HCT116 (cell line): ENCODE data around the gene TJAP1. TPM values are rescaled to one million over a fixed set of nuclear protein-coding genes. Genes with fewer than 3 reads are reported as not detected.

Experiments
- ATAC-seq: fragments of 200-7000 bp; cut with Tn5 transposase; 2 replicates; pipeline ENCODE4 v1.9.1; 2020; ENCODE audit warnings: mild to moderate bottlenecking, moderate library complexity
- Bru-seq: library from RNA; stranded (reverse); fragments of 400-500 nt; gene quantifications from one replicate; lab custom pipeline; 2021; lab: Mats Ljungman, UMichigan
- BruChase-seq, 2 experiments: library from RNA; stranded (reverse); fragments of 400-500 nt; gene quantifications; one replicate each; lab custom pipeline; 2021; lab: Mats Ljungman, UMichigan
- BruUV-seq: library from RNA; stranded (reverse); fragments of 400-500 nt; replicated peaks from 2 replicates; lab custom pipeline; 2021; lab: Mats Ljungman, UMichigan
- CTCF ChIA-PET: fragments of 300-600 bp; sonication (Branson Sonifier 250); formaldehyde crosslinking; loops from one replicate; lab custom pipeline; 2021; ENCODE audit warnings: antibody characterized with exemption; lab: Charles Lee
- POLR2A ChIA-PET: fragments of 300-600, 350-600 bp; sonication (Branson Sonifier 250); formaldehyde crosslinking; loops from one replicate; lab custom pipeline; 2021; ENCODE audit warnings: antibody characterized with exemption; lab: Charles Lee
- RAD21 ChIA-PET, 2 experiments: fragments of 300-600 bp; sonication (Branson Sonifier 250); formaldehyde crosslinking; loops; one replicate each; lab custom pipeline; 2023; ENCODE audit warnings: low total read pairs in 2 of 2; ENCODE audit not compliant: uncharacterized antibody in 2 of 2, unreplicated experiment in 2 of 2, low non-redundant PET in 1 of 2; lab: Charles Lee
- DNase-seq: peaks from one replicate; pipeline ENCODE4 v3.0.0-alpha.2; 2010; ENCODE audit warnings: low read depth, low spot score
- H2AFZ ChIP-seq: fragments of 200-600 bp; shearing (Covaris generic), sonication (generic); 2 replicates; pipeline ENCODE4 v1.6.1; 2017; ENCODE audit warnings: low read depth, mixed run types, mixed read lengths, antibody characterized with exemption, low read length; ENCODE audit not compliant: poor library complexity, severe bottlenecking
- H3K27ac ChIP-seq: 2 replicates; pipeline ENCODE4 v1.5.1; 2012; ENCODE audit warnings: low read depth, low read length
- H3K27me3 ChIP-seq: fragments of 200-600 bp; sonication (generic); 2 replicates; pipeline ENCODE4 v1.6.1; 2016; ENCODE audit warnings: mixed run types, low read length, mixed read lengths; ENCODE audit not compliant: insufficient read depth
- H3K36me3 ChIP-seq, 2 experiments: fragments of 200-500 bp in 1 of 2; fragments of 200-600 bp in 1 of 2; sonication (Bioruptor generic) in 1 of 2; sonication (generic) in 1 of 2; 2 replicates each; pipeline versions ENCODE4 v1.5.1 to v1.6.1; 2014 to 2016; ENCODE audit warnings: low read length in 2 of 2, inconsistent platforms in 1 of 2, mixed read lengths in 1 of 2, mixed run types in 1 of 2; ENCODE audit not compliant: insufficient read depth in 2 of 2, control insufficient read depth in 1 of 2
- H3K4me1 ChIP-seq, 2 experiments: fragments of 200-600 bp in 1 of 2; sonication (generic) in 1 of 2; 2 replicates each; pipeline versions ENCODE4 v1.5.1 to v1.6.1; 2012 to 2017; ENCODE audit warnings: low read length in 2 of 2, inconsistent platforms in 1 of 2, mild to moderate bottlenecking in 1 of 2, mixed read lengths in 1 of 2, mixed run types in 1 of 2, moderate library complexity in 1 of 2; ENCODE audit not compliant: insufficient read depth in 2 of 2, control insufficient read depth in 1 of 2
- H3K4me2 ChIP-seq: fragments of 200-600 bp; sonication (generic); 2 replicates; pipeline ENCODE4 v1.6.1; 2017; ENCODE audit warnings: mixed run types, low read length, mixed read lengths
- H3K4me3 ChIP-seq, 2 experiments: fragments of 200-600 bp in 1 of 2; sonication (generic) in 1 of 2; replicated peaks in 1 of 2; 2 replicates each; pipeline ENCODE4 v1.5.1; 2011 to 2016; ENCODE audit warnings: low read length in 2 of 2, control low read depth in 1 of 2, low read depth in 1 of 2, mild to moderate bottlenecking in 1 of 2, mixed read lengths in 1 of 2, mixed run types in 1 of 2
- H3K79me2 ChIP-seq: fragments of 200-600 bp; sonication (generic); 2 replicates; pipeline ENCODE4 v1.6.1; 2017; ENCODE audit warnings: mild to moderate bottlenecking, mixed run types, low read length, moderate library complexity, mixed read lengths; ENCODE audit not compliant: insufficient read depth
- H3K9ac ChIP-seq: fragments of 200-600 bp; sonication (generic); 2 replicates; pipeline ENCODE4 v1.6.1; 2016; ENCODE audit warnings: low read length, mixed read lengths
- H3K9me2 ChIP-seq: fragments of 200-600 bp; sonication (generic), shearing (Covaris generic); 2 replicates; pipeline ENCODE4 v1.6.1; 2017; ENCODE audit warnings: mixed run types, mild to moderate bottlenecking, moderate library complexity; ENCODE audit not compliant: insufficient read depth
- H3K9me3 ChIP-seq, 2 experiments: fragments of 200-500 bp in 1 of 2; fragments of 200-600 bp in 1 of 2; sonication (Bioruptor generic) in 1 of 2; sonication (generic) in 1 of 2; 2 replicates each; pipeline ENCODE4 v1.6.1; 2014 to 2017; ENCODE audit warnings: low read length in 2 of 2, mixed read lengths in 2 of 2, inconsistent platforms in 1 of 2, low read depth in 1 of 2, mild to moderate bottlenecking in 1 of 2, mixed run types in 1 of 2, moderate library complexity in 1 of 2; ENCODE audit not compliant: control insufficient read depth in 1 of 2, insufficient read depth in 1 of 2
- H4K20me1 ChIP-seq: fragments of 200-600 bp; sonication (generic), shearing (Covaris generic); 2 replicates; pipeline ENCODE4 v1.6.1; 2017; ENCODE audit warnings: mixed run types, mild to moderate bottlenecking, moderate library complexity; ENCODE audit not compliant: insufficient read depth
- CBX3 ChIP-seq: IDR thresholded peaks from 2 replicates; pipeline ENCODE4 v1.6.1; 2012; ENCODE audit warnings: low read depth
- CEBPB ChIP-seq: IDR thresholded peaks from 2 replicates; pipeline ENCODE4 v1.6.1; 2012; ENCODE audit warnings: low read depth
- ELF1 ChIP-seq: IDR thresholded peaks from 2 replicates; pipeline ENCODE4 v1.6.1; 2012; ENCODE audit warnings: low read depth, borderline replicate concordance
- EZH2 ChIP-seq: fragments of 200-600 bp; sonication (generic); IDR thresholded peaks from 2 replicates; pipeline ENCODE4 v1.6.1; 2017; ENCODE audit warnings: antibody characterized with exemption, mixed run types
- EZH2phosphoT487 ChIP-seq: fragments of 200-600 bp; IDR thresholded peaks from 2 replicates; pipeline ENCODE4 v1.6.1; 2018; ENCODE audit warnings: antibody characterized with exemption, borderline replicate concordance
- FOSL1 ChIP-seq: IDR thresholded peaks from 2 replicates; pipeline ENCODE4 v1.6.1; 2012; ENCODE audit warnings: low read depth
- JUND ChIP-seq: IDR thresholded peaks from 2 replicates; pipeline ENCODE4 v1.6.1; 2012
- POLR2AphosphoS5 ChIP-seq: IDR thresholded peaks from 2 replicates; pipeline ENCODE4 v1.6.1; 2011; ENCODE audit warnings: mild to moderate bottlenecking, low read depth, low read length, moderate library complexity
- SP1 ChIP-seq: IDR thresholded peaks from 2 replicates; pipeline ENCODE4 v1.6.1; 2012; ENCODE audit warnings: low read depth
- SRF ChIP-seq: IDR thresholded peaks from 2 replicates; pipeline ENCODE4 v1.6.1; 2012; ENCODE audit warnings: low read depth
- TCF7L2 ChIP-seq: IDR thresholded peaks from 2 replicates; pipeline ENCODE4 v1.7.0; 2011; ENCODE audit warnings: borderline replicate concordance, inconsistent platforms; ENCODE audit not compliant: insufficient read depth, insufficient read length; ENCODE audit errors: extremely low read depth
- YY1 ChIP-seq: IDR thresholded peaks from 2 replicates; pipeline ENCODE4 v1.6.1; 2011; ENCODE audit warnings: low read length, low read depth, moderate library complexity, mild to moderate bottlenecking; ENCODE audit not compliant: insufficient replicate concordance; ENCODE audit errors: extremely low read depth
- ZFX ChIP-seq: fragments of 450-650 bp; IDR thresholded peaks from 2 replicates; pipeline ENCODE4 v1.6.1; 2017
- ZNF274 ChIP-seq: fragments of 200-500 bp; sonication (Bioruptor generic); IDR thresholded peaks from 2 replicates; pipeline ENCODE4 v1.6.1; 2014; ENCODE audit warnings: mild to moderate bottlenecking, low read depth, low read length, inconsistent platforms
- intact Hi-C: fragments of 100-400 bp; cut with micrococcal nuclease; formaldehyde crosslinking; loops from 2 replicates; pipeline ENCODE4 v1.10.0; 2022
- long read RNA-seq: library from polyadenylated mRNA; unstranded; transcript quantifications from one replicate; pipeline ENCODE4 v2.0.0, GENCODE V29; 2021; ENCODE audit not compliant: unreplicated experiment
- polyA plus RNA-seq: library from polyadenylated mRNA; unstranded; fragments of >200 nt; gene quantifications from 2 replicates; pipeline ENCODE4 v1.2.1, GENCODE V29; 2012; ENCODE audit warnings: missing spikeins
- total RNA-seq: library from RNA; stranded (reverse); gene quantifications from one replicate; pipeline ENCODE4 v1.2.1, GENCODE V29; 2021; ENCODE audit not compliant: unreplicated experiment
- TF ChIP-seq, protein P1 (sequence below): IDR thresholded peaks from 2 replicates; pipeline ENCODE4 v1.6.1; 2012
- TF ChIP-seq, protein P2 (sequence below): IDR thresholded peaks from 2 replicates; pipeline ENCODE4 v1.6.1; 2011; ENCODE audit warnings: mild to moderate bottlenecking, low read length, moderate library complexity; ENCODE audit not compliant: insufficient replicate concordance; ENCODE audit errors: extremely low read depth
- TF ChIP-seq, protein P3 (sequence below), 3 experiments: fragments of 200-600 bp in 1 of 3; sonication (generic) in 1 of 3; IDR thresholded peaks in 2 of 3; conservative IDR thresholded peaks in 1 of 3; 2 replicates each; pipeline ENCODE4 v1.5.1; 2012 to 2017; ENCODE audit warnings: low read depth in 2 of 3, low read length in 2 of 3, antibody characterized with exemption in 1 of 3, borderline replicate concordance in 1 of 3, control low read depth in 1 of 3, mild to moderate bottlenecking in 1 of 3, mixed read lengths in 1 of 3, mixed run types in 1 of 3, moderate library complexity in 1 of 3; ENCODE audit not compliant: insufficient read depth in 1 of 3
- TF ChIP-seq, protein P4 (sequence below): IDR thresholded peaks from 2 replicates; pipeline ENCODE4 v1.6.1; 2012

Gene TJAP1, protein sequence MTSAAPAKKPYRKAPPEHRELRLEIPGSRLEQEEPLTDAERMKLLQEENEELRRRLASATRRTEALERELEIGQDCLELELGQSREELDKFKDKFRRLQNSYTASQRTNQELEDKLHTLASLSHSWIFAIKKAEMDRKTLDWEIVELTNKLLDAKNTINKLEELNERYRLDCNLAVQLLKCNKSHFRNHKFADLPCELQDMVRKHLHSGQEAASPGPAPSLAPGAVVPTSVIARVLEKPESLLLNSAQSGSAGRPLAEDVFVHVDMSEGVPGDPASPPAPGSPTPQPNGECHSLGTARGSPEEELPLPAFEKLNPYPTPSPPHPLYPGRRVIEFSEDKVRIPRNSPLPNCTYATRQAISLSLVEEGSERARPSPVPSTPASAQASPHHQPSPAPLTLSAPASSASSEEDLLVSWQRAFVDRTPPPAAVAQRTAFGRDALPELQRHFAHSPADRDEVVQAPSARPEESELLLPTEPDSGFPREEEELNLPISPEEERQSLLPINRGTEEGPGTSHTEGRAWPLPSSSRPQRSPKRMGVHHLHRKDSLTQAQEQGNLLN
- total RNA-seq (45.2 TPM), Bru-seq, nascent RNA (percentile 80 among the genes with signal in this experiment), BruChase-seq, experiment 1, labeled RNA remaining after a 6-hour chase (percentile 79 among the genes with signal in this experiment), BruChase-seq, experiment 2, labeled RNA remaining after a 2-hour chase (percentile 80 among the genes with signal in this experiment)
- 29.1 and 32.0 TPM in 2 replicates for polyA plus RNA-seq
- long read RNA-seq, partial matches to known transcripts = 2 of 31 reads
- long read RNA-seq, other reads (novel, unspliced or antisense) = 29 of 31 reads

DNA sequence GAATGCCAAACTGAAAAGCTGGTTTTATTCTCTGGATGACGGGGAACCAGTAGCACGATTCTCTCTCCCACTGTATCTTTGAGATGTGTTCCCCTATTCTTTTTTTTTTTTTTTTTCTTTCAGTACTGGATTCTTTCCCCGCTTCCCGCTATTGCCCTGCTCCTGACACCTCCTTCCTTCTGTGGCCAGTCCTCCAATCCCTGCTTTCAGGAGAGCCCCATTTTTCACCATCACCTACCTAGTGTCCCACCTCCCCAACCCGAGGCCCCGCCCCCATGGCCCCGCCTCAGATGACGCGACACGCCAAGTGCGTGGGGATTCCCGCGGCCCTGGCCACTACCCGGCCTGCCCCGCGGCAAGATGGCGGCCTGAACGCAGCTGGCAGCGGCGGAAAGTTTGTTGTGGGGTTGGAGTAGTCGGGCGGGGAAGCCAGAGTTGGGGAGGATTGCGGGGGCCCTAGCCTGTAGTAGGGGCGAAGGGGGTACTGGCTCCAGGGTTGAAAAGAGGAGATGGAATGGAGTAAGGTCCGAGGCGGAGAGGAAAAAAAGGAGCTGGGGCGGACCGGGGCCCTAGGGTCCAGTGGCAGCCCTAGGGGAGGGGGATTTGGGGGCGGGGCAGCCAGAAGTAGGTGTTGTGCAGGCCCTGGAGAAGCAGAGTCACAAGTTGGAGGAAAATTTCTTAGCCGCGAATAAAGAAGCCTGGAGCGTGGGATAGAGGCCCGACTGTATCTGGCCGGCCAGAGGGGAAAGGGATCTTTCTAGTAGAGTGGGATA is at the start of gene TJAP1:
TJAP1 (plus strand) TSS at position 336 of the 773 bp plus-strand sequence. CDS start 21,432 bp downstream, outside the sequence.
- no peaks in the 10 kb centered on the region for H3K27me3 ChIP-seq
- peak within 1 kb of the TSS; percentile 84 for H3K4me2 ChIP-seq
- peak within 1 kb of the TSS; percentile 90 for H3K9ac ChIP-seq
- ChIA-PET CTCF (interaction anchor here (0.7 kb wide), 1 partner anchor 21 kb away, joined by 3 read pairs; no protein-coding TSS in a partner anchor), RAD21 (interaction anchor here (0.6 to 0.8 kb wide), 2 partner anchors 19 to 108 kb away, joined by 3 to 4 read pairs; partner anchors contain the start of gene ZNF318 (in 1 of the 2)), POLR2A (interaction anchor here (0.6 to 1.4 kb wide), 6 partner anchors 16 to 88 kb away, joined by 3 to 6 read pairs (median 4); no protein-coding TSS in a partner anchor)
- peaks cover 9 to 42% of the 10 kb centered on the region in 2 experiments; a peak in 3 of 4 replicates for H3K4me1 ChIP-seq
- no peaks in the 10 kb centered on the region for H4K20me1 ChIP-seq
- H3K79me2 ChIP-seq = peaks cover 48% of the 10 kb centered on the region
- H3K4me3 ChIP-seq = peak within 1 kb of the TSS; percentile 66 to 86
- no peaks in the 10 kb centered on the region for H3K9me2 ChIP-seq
- no TSS peak for BruUV-seq
- peak; percentile 99 for ATAC-seq
- H3K9me3 ChIP-seq = no peaks in the 10 kb centered on the region
- peak within 1 kb of the TSS; percentile 12; the same call in 1 of the 2 replicates for H3K27ac ChIP-seq
- H2AFZ ChIP-seq = peak within 1 kb of the TSS; percentile 36
- peak; percentile 64 for DNase-seq
- no peaks in the 10 kb centered on the region for H3K36me3 ChIP-seq
- intact Hi-C loops = no loop called here
- TF ChIP-seq EZH2phosphoT487 = no peak
- peak; percentile 32; the same call in 1 of the 2 replicates for TF ChIP-seq ZFX
- TF ChIP-seq SRF = no peak
- TF ChIP-seq, protein P1, sequence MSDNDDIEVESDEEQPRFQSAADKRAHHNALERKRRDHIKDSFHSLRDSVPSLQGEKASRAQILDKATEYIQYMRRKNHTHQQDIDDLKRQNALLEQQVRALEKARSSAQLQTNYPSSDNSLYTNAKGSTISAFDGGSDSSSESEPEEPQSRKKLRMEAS = no peak
- peak; percentile 46; the same call in 1 of the 2 replicates for TF ChIP-seq SP1
- TF ChIP-seq FOSL1 = no peak
- TF ChIP-seq CEBPB = no peak
- TF ChIP-seq ELF1 = no peak
- TF ChIP-seq, protein P2, sequence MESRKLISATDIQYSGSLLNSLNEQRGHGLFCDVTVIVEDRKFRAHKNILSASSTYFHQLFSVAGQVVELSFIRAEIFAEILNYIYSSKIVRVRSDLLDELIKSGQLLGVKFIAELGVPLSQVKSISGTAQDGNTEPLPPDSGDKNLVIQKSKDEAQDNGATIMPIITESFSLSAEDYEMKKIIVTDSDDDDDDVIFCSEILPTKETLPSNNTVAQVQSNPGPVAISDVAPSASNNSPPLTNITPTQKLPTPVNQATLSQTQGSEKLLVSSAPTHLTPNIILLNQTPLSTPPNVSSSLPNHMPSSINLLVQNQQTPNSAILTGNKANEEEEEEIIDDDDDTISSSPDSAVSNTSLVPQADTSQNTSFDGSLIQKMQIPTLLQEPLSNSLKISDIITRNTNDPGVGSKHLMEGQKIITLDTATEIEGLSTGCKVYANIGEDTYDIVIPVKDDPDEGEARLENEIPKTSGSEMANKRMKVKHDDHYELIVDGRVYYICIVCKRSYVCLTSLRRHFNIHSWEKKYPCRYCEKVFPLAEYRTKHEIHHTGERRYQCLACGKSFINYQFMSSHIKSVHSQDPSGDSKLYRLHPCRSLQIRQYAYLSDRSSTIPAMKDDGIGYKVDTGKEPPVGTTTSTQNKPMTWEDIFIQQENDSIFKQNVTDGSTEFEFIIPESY = no peak
- TF ChIP-seq, protein P3, sequence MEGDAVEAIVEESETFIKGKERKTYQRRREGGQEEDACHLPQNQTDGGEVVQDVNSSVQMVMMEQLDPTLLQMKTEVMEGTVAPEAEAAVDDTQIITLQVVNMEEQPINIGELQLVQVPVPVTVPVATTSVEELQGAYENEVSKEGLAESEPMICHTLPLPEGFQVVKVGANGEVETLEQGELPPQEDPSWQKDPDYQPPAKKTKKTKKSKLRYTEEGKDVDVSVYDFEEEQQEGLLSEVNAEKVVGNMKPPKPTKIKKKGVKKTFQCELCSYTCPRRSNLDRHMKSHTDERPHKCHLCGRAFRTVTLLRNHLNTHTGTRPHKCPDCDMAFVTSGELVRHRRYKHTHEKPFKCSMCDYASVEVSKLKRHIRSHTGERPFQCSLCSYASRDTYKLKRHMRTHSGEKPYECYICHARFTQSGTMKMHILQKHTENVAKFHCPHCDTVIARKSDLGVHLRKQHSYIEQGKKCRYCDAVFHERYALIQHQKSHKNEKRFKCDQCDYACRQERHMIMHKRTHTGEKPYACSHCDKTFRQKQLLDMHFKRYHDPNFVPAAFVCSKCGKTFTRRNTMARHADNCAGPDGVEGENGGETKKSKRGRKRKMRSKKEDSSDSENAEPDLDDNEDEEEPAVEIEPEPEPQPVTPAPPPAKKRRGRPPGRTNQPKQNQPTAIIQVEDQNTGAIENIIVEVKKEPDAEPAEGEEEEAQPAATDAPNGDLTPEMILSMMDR (IDR thresholded peaks at IDR 0.05 in 2 of 3, conservative IDR thresholded peaks at IDR 0.05 in 1 of 3; ENCODE audit: borderline replicate concordance in 1 of 3, insufficient read depth in 1 of 3, low read depth in 2 of 3, low read length in 2 of 3) = no peak
- no peak for TF ChIP-seq ZNF274
- peak; percentile 97 for TF ChIP-seq YY1
- TF ChIP-seq, protein P4, sequence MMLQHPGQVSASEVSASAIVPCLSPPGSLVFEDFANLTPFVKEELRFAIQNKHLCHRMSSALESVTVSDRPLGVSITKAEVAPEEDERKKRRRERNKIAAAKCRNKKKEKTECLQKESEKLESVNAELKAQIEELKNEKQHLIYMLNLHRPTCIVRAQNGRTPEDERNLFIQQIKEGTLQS = no peak
- no peak for TF ChIP-seq CBX3
- peak; percentile 91 for TF ChIP-seq POLR2AphosphoS5
- no peak for TF ChIP-seq EZH2
- no peak for TF ChIP-seq JUND
- peak; percentile 19 for TF ChIP-seq TCF7L2
